Osteocyte (in vitro differentiated cells): ENCODE measurements around the gene ANP32A. TPM values are rescaled to one million over a fixed set of nuclear protein-coding genes. Genes with fewer than 3 reads are reported as not detected.
"Not testable (repeated sequence)": the region's sequence is repeated elsewhere in the genome, so short reads cannot be mapped to it uniquely, and the experiment has no call there.

Source experiments
- DNase-seq: peaks from one replicate; pipeline ENCODE4 v3.0.0; 2021; ENCODE audit warnings: mixed read lengths; ENCODE audit not compliant: unreplicated experiment; ENCODE audit errors: extremely low spot score
- H3K27ac Mint-ChIP-seq: one replicate; pipeline ENCODE4 v1.8.0; 2021; ENCODE audit warnings: mild to moderate bottlenecking, mixed read lengths; ENCODE audit not compliant: unreplicated experiment
- H3K27me3 Mint-ChIP-seq: one replicate; pipeline ENCODE4 v1.8.0; 2021; ENCODE audit warnings: mixed read lengths; ENCODE audit not compliant: unreplicated experiment
- H3K36me3 Mint-ChIP-seq: one replicate; pipeline ENCODE4 v1.8.0; 2021; ENCODE audit warnings: mixed read lengths; ENCODE audit not compliant: unreplicated experiment
- H3K4me1 Mint-ChIP-seq: one replicate; pipeline ENCODE4 v1.8.0; 2021; ENCODE audit warnings: mixed read lengths; ENCODE audit not compliant: unreplicated experiment
- H3K4me3 Mint-ChIP-seq: one replicate; pipeline ENCODE4 v1.8.0; 2021; ENCODE audit warnings: mild to moderate bottlenecking, moderate library complexity, mixed read lengths; ENCODE audit not compliant: unreplicated experiment
- H3K9me3 Mint-ChIP-seq: one replicate; pipeline ENCODE4 v1.8.0; 2021; ENCODE audit warnings: mixed read lengths; ENCODE audit not compliant: unreplicated experiment
- CTCF ChIP-seq: fragments of 200-600 bp; sonication (generic); IDR thresholded peaks from 2 replicates; pipeline ENCODE4 v1.5.0; 2021; ENCODE audit warnings: antibody characterized with exemption, mild to moderate bottlenecking, moderate library complexity
- total RNA-seq: library from RNA; stranded (reverse); gene quantifications from 2 replicates; pipeline ENCODE4 v1.2.1, GENCODE V29; 2021

Gene ANP32A
- total RNA-seq, 1 donor from 2014 or later: 155 TPM

DNA sequence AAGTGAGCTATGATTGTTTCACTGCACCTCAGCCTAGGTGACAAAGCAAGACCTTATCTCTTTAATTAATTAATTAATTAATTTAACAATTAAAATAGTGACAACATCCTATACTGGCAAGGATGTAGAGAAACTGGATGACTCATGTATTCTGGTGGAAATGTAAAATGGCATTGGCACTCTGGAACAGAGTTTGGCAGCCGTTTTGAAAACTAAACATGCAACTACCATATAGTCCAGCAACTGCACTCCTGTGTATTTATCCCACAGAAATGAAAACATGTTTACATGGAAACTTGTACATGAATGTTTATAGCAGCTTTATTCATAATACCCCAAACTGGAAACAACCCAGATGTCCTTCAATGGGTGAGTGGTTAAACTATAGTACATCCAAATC lies 56.6 kb downstream of the ANP32A start:
- Mint-ChIP-seq H3K27me3 (peaks cover 32% of the 10 kb centered on the region), H3K9me3 (no peaks in the 10 kb centered on the region), H3K4me1 (peaks cover 15% of the 10 kb centered on the region), H3K27ac (no peak overlapping the region), H3K4me3 (no peak overlapping the region), H3K36me3 (no peaks in the 10 kb centered on the region)
- no peak for DNase-seq
- no peak for TF ChIP-seq CTCF

- peaks cover 34% of the 10 kb centered on the region for H3K27me3 Mint-ChIP-seq
Measured at GRCh38 chr15:68763063-68763462, 57.6 kb downstream of the ANP32A start.

DNA sequence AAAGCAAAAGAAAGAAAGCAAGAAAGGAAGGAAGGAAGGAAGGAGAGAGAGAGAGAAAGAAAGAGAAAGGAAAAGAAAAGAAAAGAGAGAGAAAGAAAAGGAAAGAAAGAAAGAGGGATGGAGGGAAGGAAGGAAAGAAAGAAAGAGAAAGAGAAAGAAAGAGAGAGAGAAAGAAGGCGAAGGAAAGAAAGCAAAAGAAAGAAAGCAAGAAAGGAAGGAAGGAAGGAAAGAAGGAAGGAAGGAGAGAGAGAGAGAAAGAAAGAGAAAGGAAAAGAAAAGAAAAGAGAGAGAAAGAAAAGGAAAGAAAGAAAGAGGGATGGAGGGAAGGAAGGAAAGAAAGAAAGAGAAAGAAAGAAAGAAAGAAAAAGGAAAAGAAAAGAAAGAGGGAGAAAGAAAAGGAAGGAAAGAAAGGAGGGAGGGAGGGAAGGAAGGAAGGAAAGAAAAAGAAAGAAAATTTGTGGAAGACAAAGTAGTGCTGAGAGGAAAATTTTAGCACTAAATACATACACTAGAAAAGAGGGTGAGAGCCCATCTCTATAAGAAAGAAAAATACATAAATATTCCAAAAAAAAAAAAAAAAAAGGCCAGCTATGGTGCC lies 60.6 kb downstream of the ANP32A start:
- H3K27ac Mint-ChIP-seq, H3K36me3 Mint-ChIP-seq, DNase-seq, H3K4me3 Mint-ChIP-seq, H3K4me1 Mint-ChIP-seq, H3K9me3 Mint-ChIP-seq: not testable (repeated sequence)
- peaks cover 44% of the 10 kb centered on the region for H3K27me3 Mint-ChIP-seq

More at GRCh38 chr15:68763063-68763462, 57.6 kb downstream of the ANP32A start:
- no peak overlapping the region for H3K27ac Mint-ChIP-seq
- H3K9me3 Mint-ChIP-seq: no peaks in the 10 kb centered on the region
- peaks cover 7% of the 10 kb centered on the region for H3K4me1 Mint-ChIP-seq
- DNase-seq: peak; percentile 23
- no peak overlapping the region for H3K4me3 Mint-ChIP-seq
- TF ChIP-seq CTCF: no peak
- no peaks in the 10 kb centered on the region for H3K36me3 Mint-ChIP-seq

- H3K9me3 Mint-ChIP-seq: no peaks in the 10 kb centered on the region
- H3K27ac Mint-ChIP-seq: no peak overlapping the region
- peaks cover 26% of the 10 kb centered on the region for H3K27me3 Mint-ChIP-seq
- no peaks in the 10 kb centered on the region for H3K4me1 Mint-ChIP-seq
- H3K4me3 Mint-ChIP-seq: no peak overlapping the region
- peak; percentile 2 for DNase-seq
- no peaks in the 10 kb centered on the region for H3K36me3 Mint-ChIP-seq
- no peak for TF ChIP-seq CTCF
Measured at GRCh38 chr15:68755731-68756130, 65.0 kb downstream of the ANP32A start.

- Mint-ChIP-seq H3K27ac (no peak overlapping the region), H3K36me3 (no peaks in the 10 kb centered on the region), H3K4me1 (no peaks in the 10 kb centered on the region), H3K27me3 (peaks cover 16% of the 10 kb centered on the region), H3K9me3 (no peaks in the 10 kb centered on the region), H3K4me3 (no peak overlapping the region)
- no peak for DNase-seq
- no peak for TF ChIP-seq CTCF
Measured at GRCh38 chr15:68751622-68752021, 69.1 kb downstream of the ANP32A start.

- H3K9me3 Mint-ChIP-seq: no peaks in the 10 kb centered on the region
- H3K27me3 Mint-ChIP-seq: peaks cover 4% of the 10 kb centered on the region
Measured at GRCh38 chr15:68749793-68750192, 70.9 kb downstream of the ANP32A start.

More at GRCh38 chr15:68749793-68750192, 70.9 kb downstream of the ANP32A start:
- DNase-seq: no peak
- H3K27ac Mint-ChIP-seq: no peak overlapping the region
- no peak overlapping the region for H3K4me3 Mint-ChIP-seq
- no peaks in the 10 kb centered on the region for H3K36me3 Mint-ChIP-seq
- TF ChIP-seq CTCF: no peak
- no peaks in the 10 kb centered on the region for H3K4me1 Mint-ChIP-seq
